ENCODE data around the gene TCF7L1. TPM values are rescaled to one million over a fixed set of nuclear protein-coding genes. Genes with fewer than 3 reads are reported as not detected.
"Not testable (repeated sequence)": the region's sequence is repeated elsewhere in the genome, so short reads cannot be mapped to it uniquely, and the experiment has no call there.

TCF7L1 gene
- total RNA-seq, 4 donors from 2014 or later: 1.1 to 3.9 (median 2.8) TPM

DNA sequence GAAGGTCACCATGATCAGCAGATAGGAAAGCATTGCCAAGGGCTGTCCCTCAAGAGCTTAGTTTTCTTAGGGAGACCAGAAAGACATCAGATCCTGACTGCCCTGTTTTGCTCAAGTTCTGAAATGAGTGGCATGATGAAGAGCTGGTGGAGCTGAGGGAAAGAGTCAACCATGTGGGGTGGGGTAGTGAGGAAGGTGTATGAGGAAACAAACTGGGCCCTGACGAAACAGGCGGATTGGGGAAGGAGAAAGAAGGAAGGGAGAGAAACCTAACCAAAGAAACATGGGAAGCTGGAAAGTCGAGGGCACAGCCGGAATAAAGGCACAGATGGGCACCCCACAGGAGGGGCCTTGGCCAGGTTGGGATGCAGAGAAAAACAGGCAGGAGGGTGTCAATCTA lies 186.6 kb downstream of the TCF7L1 start:
- H3K36me3 ChIP-seq: peaks cover 0 to 72% of the 10 kb centered on the region in 2 donors
- peaks cover 8 to 10% of the 10 kb centered on the region in 2 donors for H3K4me1 ChIP-seq
- in situ Hi-C loops (cut with MboI; ENCODE audit: low sequenced_read_pairs in 4 of 4): no loop called here
- no peaks in the 10 kb centered on the region for H3K27me3 ChIP-seq
- no peak overlapping the region for H3K27ac ChIP-seq
- ATAC-seq: no peak
- no peak for DNase-seq
- TF ChIP-seq POLR2A (IDR thresholded peaks at IDR 0.05): no peak
- TF ChIP-seq, protein P1, sequence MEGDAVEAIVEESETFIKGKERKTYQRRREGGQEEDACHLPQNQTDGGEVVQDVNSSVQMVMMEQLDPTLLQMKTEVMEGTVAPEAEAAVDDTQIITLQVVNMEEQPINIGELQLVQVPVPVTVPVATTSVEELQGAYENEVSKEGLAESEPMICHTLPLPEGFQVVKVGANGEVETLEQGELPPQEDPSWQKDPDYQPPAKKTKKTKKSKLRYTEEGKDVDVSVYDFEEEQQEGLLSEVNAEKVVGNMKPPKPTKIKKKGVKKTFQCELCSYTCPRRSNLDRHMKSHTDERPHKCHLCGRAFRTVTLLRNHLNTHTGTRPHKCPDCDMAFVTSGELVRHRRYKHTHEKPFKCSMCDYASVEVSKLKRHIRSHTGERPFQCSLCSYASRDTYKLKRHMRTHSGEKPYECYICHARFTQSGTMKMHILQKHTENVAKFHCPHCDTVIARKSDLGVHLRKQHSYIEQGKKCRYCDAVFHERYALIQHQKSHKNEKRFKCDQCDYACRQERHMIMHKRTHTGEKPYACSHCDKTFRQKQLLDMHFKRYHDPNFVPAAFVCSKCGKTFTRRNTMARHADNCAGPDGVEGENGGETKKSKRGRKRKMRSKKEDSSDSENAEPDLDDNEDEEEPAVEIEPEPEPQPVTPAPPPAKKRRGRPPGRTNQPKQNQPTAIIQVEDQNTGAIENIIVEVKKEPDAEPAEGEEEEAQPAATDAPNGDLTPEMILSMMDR (IDR thresholded peaks at IDR 0.05 in 4 of 5, conservative IDR thresholded peaks at IDR 0.05 in 1 of 5): no peak
- H3K9me3 ChIP-seq: no peaks in the 10 kb centered on the region
- intact Hi-C loops (cut with DNase I; ENCODE audit: low total_unique reads): no loop called here
- no peak overlapping the region for H3K4me3 ChIP-seq

DNA sequence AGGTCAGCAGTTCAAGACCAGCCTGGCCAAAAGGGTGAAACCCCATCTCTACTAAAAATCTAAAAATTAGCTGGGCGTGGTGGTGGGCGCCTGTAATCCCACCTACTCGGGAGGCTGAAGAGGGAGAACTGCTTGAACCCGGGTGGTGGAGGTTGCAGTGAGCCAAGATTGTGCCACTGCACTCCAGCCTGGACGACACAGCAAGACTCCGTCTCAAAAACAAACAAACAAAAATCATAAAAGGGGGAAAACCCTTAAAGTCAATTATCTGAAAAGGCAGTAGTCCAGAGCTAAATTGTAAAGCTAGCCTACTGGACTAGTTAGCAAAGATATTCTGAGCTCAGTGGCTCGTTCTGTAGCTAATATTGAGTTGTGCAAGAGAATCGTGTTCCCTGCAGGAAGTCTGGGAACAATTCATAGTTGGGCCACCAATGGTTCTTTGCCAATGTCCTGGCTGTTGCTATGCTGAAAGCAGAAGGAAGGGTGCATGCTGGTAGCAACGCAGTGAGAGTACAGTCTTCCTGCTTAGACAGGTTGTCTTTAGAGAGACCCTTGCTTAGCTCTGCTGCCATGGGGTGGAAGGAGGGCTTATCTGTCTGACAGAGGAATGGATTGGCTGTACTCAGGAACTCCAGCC lies 190.3 kb downstream of the TCF7L1 start:
- TF ChIP-seq, protein P1 (IDR thresholded peaks at IDR 0.05 in 4 of 5, conservative IDR thresholded peaks at IDR 0.05 in 1 of 5): no peak
- TF ChIP-seq POLR2A (IDR thresholded peaks at IDR 0.05): no peak
- ATAC-seq (no peak), DNase-seq (no peak)
- H3K4me1 ChIP-seq: peaks cover 32 to 34% of the 10 kb centered on the region in 2 donors
- no peak overlapping the region for H3K27ac ChIP-seq
- H3K4me3 ChIP-seq: no peak overlapping the region
- H3K27me3 ChIP-seq: no peaks in the 10 kb centered on the region
- in situ Hi-C loops (cut with MboI; ENCODE audit: low sequenced_read_pairs in 4 of 4): no loop called here
- intact Hi-C loops (cut with DNase I; ENCODE audit: low total_unique reads): no loop called here
- H3K9me3 ChIP-seq: no peaks in the 10 kb centered on the region
- H3K36me3 ChIP-seq: peaks cover 0 to 57% of the 10 kb centered on the region in 2 donors

DNA sequence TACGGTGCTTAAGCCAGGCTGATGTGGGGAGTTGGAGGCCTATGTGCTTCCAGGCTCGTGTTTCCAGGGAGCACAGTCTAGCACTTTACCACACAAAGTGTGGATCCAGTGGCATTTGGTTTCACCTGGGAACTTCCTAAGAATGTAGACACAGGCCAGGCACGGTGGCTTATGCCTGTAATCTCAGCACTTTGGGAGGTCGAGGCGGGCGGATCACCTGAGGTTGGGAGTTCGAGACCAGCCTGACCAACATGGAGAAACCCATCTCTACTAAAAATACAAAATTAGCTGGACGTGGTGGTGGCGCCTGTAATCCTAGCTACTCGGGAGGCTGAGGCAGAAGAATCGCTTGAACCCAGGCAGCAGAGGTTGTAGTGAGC lies 190.8 kb downstream of the TCF7L1 start:
- ATAC-seq; H3K27me3 ChIP-seq; DNase-seq; H3K9me3 ChIP-seq; intact Hi-C loops (cut with DNase I; ENCODE audit: low total_unique reads); in situ Hi-C loops (cut with MboI; ENCODE audit: low sequenced_read_pairs in 4 of 4); H3K4me3 ChIP-seq; H3K27ac ChIP-seq: not testable (repeated sequence)
- Histone ChIP-seq H3K4me1 (peaks cover 32 to 34% of the 10 kb centered on the region in 2 donors), H3K36me3 (peaks cover 0 to 57% of the 10 kb centered on the region in 2 donors)

DNA sequence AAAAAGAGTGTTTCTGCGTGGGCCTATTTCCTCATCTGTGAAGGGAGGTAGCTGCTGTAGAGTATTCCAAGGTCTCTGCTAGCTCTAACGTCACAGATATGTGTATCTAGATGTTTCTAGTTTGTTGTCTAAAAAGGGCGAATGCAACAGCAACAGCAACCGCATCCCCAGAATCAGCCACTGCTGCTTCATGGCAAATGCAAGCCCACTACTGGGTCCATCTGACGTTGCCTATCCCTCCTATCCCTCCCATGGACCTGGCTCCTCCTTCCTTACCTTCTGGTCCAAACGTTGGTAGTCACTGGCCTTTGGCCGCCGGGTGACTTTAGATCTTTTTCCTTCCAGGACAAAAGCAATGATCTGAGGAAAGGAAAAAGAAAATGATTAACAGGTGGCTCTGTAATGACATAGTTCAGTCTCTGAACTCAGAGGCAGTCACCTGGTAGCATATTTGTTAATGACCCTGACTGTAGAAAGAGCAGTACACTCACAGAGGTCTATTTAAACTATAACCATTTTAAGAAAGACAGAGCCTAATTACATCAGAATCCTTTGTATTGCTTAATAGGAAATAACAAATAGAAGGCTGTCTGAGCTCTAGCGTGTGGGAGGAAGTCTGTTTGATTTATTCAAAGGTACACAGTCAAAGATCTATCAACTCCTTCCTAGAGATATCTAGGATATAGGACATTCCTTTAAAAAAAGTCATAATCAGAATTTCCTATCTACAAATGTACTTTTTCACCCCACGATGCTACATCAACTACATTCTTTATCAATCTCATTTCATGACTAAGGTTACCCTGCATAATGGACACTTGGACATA lies 191.7 kb downstream of the TCF7L1 start:
- peak overlapping the region; percentile 74 to 99 (median 81) for H3K4me3 ChIP-seq
- DNase-seq (no peak), ATAC-seq (no peak)
- no peaks in the 10 kb centered on the region for H3K27me3 ChIP-seq
- no peaks in the 10 kb centered on the region for H3K9me3 ChIP-seq
- peaks cover 32 to 34% of the 10 kb centered on the region in 2 donors for H3K4me1 ChIP-seq
- intact Hi-C loops (cut with DNase I; ENCODE audit: low total_unique reads) (no loop called here), in situ Hi-C loops (cut with MboI; ENCODE audit: low sequenced_read_pairs in 4 of 4) (no loop called here)
- peak overlapping the region in 1 of 4 donors; percentile 9 for H3K27ac ChIP-seq
- peaks cover 0 to 51% of the 10 kb centered on the region in 2 donors for H3K36me3 ChIP-seq
- TF ChIP-seq, protein P1 (IDR thresholded peaks at IDR 0.05 in 4 of 5, conservative IDR thresholded peaks at IDR 0.05 in 1 of 5): no peak
- TF ChIP-seq POLR2A (IDR thresholded peaks at IDR 0.05): no peak

DNA sequence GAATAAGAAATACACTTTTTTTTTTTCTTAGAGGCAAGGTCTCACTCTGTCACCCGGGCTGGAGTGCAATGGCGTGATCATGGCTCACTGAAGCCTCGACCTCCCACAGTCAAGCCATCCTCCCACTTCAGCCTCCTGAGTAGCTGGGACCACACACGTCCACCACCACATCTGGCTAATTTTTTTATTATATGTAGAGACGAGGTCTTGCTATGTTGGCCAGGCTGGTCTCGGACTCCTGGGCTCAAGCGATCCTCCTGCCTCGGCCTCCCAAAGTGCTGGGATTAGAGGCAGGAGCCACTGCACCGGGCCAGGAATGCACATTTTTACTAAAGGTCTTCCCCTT lies 192.2 kb downstream of the TCF7L1 start:
- Histone ChIP-seq H3K9me3 (no peaks in the 10 kb centered on the region), H3K4me1 (peaks cover 32 to 34% of the 10 kb centered on the region in 2 donors), H3K27ac (peak overlapping the region in 1 of 4 donors; percentile 9), H3K27me3 (no peaks in the 10 kb centered on the region), H3K36me3 (peaks cover 0 to 45% of the 10 kb centered on the region in 2 donors), H3K4me3 (peak overlapping the region; percentile 74 to 99 (median 81))
- TF ChIP-seq, protein P1 (IDR thresholded peaks at IDR 0.05 in 4 of 5, conservative IDR thresholded peaks at IDR 0.05 in 1 of 5): no peak
- no peak for TF ChIP-seq POLR2A (IDR thresholded peaks at IDR 0.05)
- in situ Hi-C loops (cut with MboI; ENCODE audit: low sequenced_read_pairs in 4 of 4) (no loop called here), intact Hi-C loops (cut with DNase I; ENCODE audit: low total_unique reads) (no loop called here)
- ATAC-seq (no peak), DNase-seq (no peak)
